GM18870 (cell line): ENCODE measurements around the gene FBXW12.

ENCODE experiments used
- ATAC-seq: cut with Tn5 transposase; IDR thresholded peaks from one replicate; pipeline ENCODE4 v1.9.1; 2021; ENCODE audit warnings: moderate library complexity; ENCODE audit not compliant: unreplicated experiment

Gene FBXW12

DNA sequence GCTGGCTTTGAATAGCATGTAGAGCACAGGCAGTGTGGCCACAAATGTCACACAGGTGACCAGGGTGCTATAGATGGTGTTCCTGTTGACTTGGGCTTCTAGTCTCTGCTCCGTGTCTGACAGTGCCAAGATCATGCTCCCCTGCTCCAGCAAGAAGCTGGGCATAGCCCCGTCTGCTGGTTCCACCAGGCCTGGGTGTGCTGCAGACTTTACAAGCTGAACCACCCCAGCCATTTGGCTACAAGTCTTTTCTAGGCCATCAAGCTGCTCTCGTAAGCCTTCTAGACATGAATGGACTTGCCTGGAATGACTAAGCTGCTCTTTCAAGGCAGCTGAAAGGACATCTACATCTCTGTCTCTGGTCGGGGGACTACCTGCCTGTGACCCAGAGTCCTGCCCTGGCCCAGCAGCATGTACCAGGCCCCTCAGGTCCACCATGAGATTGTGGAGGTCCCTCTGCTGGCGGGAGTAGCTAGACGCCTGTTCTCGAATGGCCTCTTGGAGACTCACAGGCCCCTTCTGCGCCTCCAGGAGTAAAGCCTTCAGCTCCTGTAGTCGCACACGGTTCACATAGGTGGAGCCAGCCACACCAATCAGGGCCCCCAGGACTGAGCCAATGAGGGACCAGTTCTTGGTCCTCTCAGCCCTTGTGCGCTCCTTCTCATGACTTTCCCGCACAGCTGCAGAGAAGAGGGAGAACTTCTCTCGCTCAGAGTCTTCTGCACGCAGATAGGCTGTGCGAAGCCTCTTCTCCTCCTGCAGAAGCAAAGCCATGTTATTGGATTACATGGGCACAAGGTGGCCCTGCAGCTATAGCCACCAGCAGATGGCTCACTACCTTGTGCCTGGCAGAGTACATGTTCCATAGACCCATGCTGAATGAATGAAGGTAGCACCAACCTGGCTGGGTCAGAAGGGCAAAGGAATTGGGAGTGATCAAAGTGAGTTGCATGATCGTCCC lies 60.7 kb downstream of the FBXW12 start:
- no peak for ATAC-seq

- no peak for ATAC-seq
Observed at GRCh38 chr3:48433472-48434118, 61.6 kb downstream of the FBXW12 start.

- no peak for ATAC-seq
Observed at GRCh38 chr3:48434591-48435222, 62.7 kb downstream of the FBXW12 start.

DNA sequence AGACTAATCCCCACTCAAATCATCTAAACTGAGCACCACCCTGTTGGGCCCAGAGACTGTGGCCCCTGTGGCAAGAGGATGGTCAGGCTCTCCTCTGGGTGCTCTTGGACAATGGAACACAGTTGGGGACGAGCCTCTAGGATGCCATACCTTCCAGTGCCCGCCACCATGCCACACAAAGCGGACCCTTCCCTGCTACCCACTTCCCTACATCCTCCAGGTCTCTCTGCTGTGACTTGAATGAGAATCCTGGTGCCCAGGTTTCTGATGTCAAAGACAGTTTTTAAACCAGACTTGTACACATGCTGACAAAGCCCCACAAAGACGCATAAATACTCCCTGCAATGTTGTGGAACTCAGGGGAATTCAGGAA lies 63.2 kb downstream of the FBXW12 start:
- ATAC-seq: no peak

DNA sequence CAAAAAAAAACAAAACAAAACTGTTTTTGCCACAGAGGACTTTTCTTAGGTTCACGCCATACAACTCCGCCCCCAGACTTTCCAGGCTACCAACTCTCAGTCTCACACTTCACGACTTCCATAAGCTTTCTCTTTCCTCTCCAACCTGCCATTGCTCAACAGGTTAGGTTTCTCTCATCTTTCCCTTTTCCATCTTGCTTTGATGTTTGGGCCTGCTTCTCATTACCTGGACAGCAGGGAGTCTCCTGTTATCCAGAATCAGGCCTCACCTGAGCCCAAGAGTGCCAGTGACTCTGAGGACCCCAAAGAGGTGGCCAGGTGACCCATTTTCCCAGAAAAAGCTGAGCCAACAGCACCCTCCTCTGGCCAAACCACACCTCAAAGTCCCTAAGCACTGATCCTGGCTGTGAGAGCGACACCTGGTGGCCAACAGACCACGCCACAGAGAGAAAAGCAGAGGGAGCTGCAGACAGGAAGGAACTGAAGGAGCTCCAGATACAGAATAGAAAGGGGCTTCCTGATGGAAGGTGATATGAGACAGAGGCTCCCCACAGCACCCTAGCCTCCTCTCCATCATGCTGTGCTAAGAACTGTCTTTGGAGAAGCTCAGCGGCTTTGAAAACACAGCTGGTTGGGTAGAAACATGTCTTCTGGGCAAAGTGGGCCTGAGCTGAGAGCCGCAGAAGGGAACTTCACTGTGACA lies 63.9 kb downstream of the FBXW12 start:
- no peak for ATAC-seq

DNA sequence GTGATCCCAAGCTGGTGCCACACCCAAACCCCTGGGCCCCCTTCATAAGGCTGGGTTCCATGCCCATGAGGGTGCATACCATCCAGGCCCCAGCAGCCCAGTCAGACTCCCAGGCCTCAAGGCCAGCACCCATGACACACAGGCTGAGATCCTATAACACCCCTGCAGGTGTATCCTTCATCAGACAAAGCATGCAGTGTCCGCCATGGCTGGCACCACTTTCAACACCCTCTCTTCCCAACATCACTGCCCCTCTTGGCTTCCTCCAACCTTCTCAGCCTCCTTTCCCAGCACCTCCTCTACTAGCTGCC lies 64.4 kb downstream of the FBXW12 start:
- no peak for ATAC-seq

- ATAC-seq: no peak
Observed at GRCh38 chr3:48436855-48437254, 64.8 kb downstream of the FBXW12 start.

DNA sequence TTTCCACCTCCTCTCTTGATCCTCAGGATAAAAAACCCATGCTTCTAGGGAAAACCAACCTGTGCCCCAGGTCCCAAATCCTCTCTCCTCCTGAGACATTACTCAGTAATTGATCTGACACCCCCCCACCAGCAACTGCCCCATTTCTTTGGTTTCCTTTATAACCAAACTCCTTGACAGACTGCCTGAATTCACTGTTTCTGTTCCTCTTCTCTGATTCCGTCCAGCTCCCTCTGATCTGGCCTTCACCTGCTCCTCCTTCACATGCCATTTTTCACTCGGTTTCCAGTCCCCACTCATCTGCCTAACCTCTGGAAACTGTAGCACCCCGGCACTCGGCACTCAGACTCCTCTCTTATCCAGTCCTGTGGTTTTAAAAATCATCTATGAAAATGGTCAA lies 65.8 kb downstream of the FBXW12 start:
- ATAC-seq: no peak

- peak; percentile 90 for ATAC-seq
Observed at GRCh38 chr3:48439820-48440589, 68.0 kb downstream of the FBXW12 start, which contains the start of the genes CCDC51 and TMA7. CCDC51 (minus strand) TSS chr3:48440119; CDS start chr3:48435128, 4,991 bp downstream. TMA7 (plus strand) TSS chr3:48440257; CDS start chr3:48440297, 40 bp downstream.

- ATAC-seq: no peak
Observed at GRCh38 chr3:48440590-48440958, 68.6 kb downstream of the FBXW12 start.

- no peak for ATAC-seq
Observed at GRCh38 chr3:48441940-48442339, 69.9 kb downstream of the FBXW12 start.
